ENCODE data around the gene PCGF6. TPM values are rescaled to one million over a fixed set of nuclear protein-coding genes. Genes with fewer than 3 reads are reported as not detected.

PCGF6 gene
- total RNA-seq, 1 experiment from 2014 or later: 19.2 TPM

DNA sequence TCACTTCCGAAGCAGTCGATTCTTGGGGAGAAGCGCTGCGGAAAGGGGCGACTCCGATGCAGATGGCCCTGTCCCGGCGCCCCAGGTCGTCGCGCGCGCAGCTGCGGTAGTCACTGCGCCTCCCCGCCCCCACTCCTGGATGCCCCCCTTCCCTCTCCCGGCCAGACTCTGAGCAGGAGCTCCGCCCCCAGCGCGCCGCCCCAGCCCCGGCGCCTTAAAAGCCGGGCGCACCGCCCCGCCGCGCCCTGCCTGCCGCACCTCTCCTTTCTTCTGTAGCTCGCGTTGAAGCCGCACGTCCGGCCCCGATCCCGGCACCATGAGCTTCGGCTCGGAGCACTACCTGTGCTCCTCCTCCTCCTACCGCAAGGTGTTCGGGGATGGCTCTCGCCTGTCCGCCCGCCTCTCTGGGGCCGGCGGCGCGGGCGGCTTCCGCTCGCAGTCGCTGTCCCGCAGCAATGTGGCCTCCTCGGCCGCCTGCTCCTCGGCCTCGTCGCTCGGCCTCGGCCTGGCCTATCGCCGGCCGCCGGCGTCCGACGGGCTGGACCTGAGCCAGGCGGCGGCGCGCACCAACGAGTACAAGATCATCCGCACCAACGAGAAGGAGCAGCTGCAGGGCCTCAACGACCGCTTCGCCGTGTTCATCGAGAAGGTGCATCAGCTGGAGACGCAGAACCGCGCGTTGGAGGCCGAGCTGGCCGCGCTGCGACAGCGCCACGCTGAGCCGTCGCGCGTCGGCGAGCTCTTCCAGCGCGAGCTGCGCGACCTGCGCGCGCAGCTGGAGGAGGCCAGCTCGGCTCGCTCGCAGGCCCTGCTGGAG lies 73.8 kb downstream of the PCGF6 start, which contains the start of gene INA:
Gene INA (plus strand): TSS at position 243 of the 817 bp plus-strand sequence. CDS start 74 bp downstream, at position 317.
- Mint-ChIP-seq H3K36me3 (no peaks in the 10 kb centered on the region), H3K27ac (no peak within 1 kb of the TSS), H3K27me3 (ENCODE audit: low read depth) (peaks cover 76% of the 10 kb centered on the region), H3K4me1 (peaks cover 34% of the 10 kb centered on the region), H3K4me3 (peak within 1 kb of the TSS; percentile 71), H3K9me3 (no peaks in the 10 kb centered on the region)
- ATAC-seq (peak; percentile 52), DNase-seq (ENCODE audit: low spot score) (peak; percentile 82)
- ChIA-PET POLR2A (interaction anchor here (0.6 to 1.2 kb wide), 6 partner anchors 9 to 359 kb away, joined by 3 to 4 read pairs (median 3); partner anchors contain the start of gene CNNM2), CTCF (interaction anchor here (0.7 to 2.7 kb wide), 15 partner anchors 9 to 564 kb away, joined by 3 to 19 read pairs (median 4); partner anchors contain the start of genes CNNM2 and NT5C2)
- TF ChIP-seq, protein P1, sequence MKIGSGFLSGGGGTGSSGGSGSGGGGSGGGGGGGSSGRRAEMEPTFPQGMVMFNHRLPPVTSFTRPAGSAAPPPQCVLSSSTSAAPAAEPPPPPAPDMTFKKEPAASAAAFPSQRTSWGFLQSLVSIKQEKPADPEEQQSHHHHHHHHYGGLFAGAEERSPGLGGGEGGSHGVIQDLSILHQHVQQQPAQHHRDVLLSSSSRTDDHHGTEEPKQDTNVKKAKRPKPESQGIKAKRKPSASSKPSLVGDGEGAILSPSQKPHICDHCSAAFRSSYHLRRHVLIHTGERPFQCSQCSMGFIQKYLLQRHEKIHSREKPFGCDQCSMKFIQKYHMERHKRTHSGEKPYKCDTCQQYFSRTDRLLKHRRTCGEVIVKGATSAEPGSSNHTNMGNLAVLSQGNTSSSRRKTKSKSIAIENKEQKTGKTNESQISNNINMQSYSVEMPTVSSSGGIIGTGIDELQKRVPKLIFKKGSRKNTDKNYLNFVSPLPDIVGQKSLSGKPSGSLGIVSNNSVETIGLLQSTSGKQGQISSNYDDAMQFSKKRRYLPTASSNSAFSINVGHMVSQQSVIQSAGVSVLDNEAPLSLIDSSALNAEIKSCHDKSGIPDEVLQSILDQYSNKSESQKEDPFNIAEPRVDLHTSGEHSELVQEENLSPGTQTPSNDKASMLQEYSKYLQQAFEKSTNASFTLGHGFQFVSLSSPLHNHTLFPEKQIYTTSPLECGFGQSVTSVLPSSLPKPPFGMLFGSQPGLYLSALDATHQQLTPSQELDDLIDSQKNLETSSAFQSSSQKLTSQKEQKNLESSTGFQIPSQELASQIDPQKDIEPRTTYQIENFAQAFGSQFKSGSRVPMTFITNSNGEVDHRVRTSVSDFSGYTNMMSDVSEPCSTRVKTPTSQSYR (CRISPR knock-in tag; IDR thresholded peaks at IDR 0.05): no peak
- no peak for TF ChIP-seq FOXK1 (CRISPR knock-in tag; IDR thresholded peaks at IDR 0.05)
- TF ChIP-seq MYBL2 (CRISPR knock-in tag; IDR thresholded peaks at IDR 0.05): peak; percentile 65; the same call in 1 of the 2 replicates
- TF ChIP-seq ZNF232 (CRISPR knock-in tag; IDR thresholded peaks at IDR 0.05): peak; percentile 92; the same call in 1 of the 2 replicates
- peak; percentile 65 for TF ChIP-seq TP53 (CRISPR knock-in tag; IDR thresholded peaks at IDR 0.05)
- no peak for TF ChIP-seq KAT7 (CRISPR knock-in tag; IDR thresholded peaks at IDR 0.05; ENCODE audit: borderline replicate concordance)
- TF ChIP-seq NFE2L1 (CRISPR knock-in tag; IDR thresholded peaks at IDR 0.05): 0 out of 2 replicates have a peak, but pooled peaks have one; percentile 8
- TF ChIP-seq, protein P2, sequence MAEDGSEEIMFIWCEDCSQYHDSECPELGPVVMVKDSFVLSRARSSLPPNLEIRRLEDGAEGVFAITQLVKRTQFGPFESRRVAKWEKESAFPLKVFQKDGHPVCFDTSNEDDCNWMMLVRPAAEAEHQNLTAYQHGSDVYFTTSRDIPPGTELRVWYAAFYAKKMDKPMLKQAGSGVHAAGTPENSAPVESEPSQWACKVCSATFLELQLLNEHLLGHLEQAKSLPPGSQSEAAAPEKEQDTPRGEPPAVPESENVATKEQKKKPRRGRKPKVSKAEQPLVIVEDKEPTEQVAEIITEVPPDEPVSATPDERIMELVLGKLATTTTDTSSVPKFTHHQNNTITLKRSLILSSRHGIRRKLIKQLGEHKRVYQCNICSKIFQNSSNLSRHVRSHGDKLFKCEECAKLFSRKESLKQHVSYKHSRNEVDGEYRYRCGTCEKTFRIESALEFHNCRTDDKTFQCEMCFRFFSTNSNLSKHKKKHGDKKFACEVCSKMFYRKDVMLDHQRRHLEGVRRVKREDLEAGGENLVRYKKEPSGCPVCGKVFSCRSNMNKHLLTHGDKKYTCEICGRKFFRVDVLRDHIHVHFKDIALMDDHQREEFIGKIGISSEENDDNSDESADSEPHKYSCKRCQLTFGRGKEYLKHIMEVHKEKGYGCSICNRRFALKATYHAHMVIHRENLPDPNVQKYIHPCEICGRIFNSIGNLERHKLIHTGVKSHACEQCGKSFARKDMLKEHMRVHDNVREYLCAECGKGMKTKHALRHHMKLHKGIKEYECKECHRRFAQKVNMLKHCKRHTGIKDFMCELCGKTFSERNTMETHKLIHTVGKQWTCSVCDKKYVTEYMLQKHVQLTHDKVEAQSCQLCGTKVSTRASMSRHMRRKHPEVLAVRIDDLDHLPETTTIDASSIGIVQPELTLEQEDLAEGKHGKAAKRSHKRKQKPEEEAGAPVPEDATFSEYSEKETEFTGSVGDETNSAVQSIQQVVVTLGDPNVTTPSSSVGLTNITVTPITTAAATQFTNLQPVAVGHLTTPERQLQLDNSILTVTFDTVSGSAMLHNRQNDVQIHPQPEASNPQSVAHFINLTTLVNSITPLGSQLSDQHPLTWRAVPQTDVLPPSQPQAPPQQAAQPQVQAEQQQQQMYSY (CRISPR knock-in tag; IDR thresholded peaks at IDR 0.05): 0 out of 2 replicates have a peak, but pooled peaks have one; percentile 31
- TF ChIP-seq, protein P3, sequence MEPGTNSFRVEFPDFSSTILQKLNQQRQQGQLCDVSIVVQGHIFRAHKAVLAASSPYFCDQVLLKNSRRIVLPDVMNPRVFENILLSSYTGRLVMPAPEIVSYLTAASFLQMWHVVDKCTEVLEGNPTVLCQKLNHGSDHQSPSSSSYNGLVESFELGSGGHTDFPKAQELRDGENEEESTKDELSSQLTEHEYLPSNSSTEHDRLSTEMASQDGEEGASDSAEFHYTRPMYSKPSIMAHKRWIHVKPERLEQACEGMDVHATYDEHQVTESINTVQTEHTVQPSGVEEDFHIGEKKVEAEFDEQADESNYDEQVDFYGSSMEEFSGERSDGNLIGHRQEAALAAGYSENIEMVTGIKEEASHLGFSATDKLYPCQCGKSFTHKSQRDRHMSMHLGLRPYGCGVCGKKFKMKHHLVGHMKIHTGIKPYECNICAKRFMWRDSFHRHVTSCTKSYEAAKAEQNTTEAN (CRISPR knock-in tag; IDR thresholded peaks at IDR 0.05): peak; percentile 92; the same call in 1 of the 2 replicates
- TF ChIP-seq NR2C2 (CRISPR knock-in tag; IDR thresholded peaks at IDR 0.05): 0 out of 2 replicates have a peak, but pooled peaks have one; percentile 5
- TF ChIP-seq ZNF138 (CRISPR knock-in tag; conservative IDR thresholded peaks at IDR 0.05): no peak
- peak; percentile 10; the same call in 1 of the 2 replicates for TF ChIP-seq NR1H2 (CRISPR knock-in tag; IDR thresholded peaks at IDR 0.05)
- no peak for TF ChIP-seq IRF2 (CRISPR knock-in tag; IDR thresholded peaks at IDR 0.05; ENCODE audit: borderline replicate concordance, low read depth)
- TF ChIP-seq, protein P4, sequence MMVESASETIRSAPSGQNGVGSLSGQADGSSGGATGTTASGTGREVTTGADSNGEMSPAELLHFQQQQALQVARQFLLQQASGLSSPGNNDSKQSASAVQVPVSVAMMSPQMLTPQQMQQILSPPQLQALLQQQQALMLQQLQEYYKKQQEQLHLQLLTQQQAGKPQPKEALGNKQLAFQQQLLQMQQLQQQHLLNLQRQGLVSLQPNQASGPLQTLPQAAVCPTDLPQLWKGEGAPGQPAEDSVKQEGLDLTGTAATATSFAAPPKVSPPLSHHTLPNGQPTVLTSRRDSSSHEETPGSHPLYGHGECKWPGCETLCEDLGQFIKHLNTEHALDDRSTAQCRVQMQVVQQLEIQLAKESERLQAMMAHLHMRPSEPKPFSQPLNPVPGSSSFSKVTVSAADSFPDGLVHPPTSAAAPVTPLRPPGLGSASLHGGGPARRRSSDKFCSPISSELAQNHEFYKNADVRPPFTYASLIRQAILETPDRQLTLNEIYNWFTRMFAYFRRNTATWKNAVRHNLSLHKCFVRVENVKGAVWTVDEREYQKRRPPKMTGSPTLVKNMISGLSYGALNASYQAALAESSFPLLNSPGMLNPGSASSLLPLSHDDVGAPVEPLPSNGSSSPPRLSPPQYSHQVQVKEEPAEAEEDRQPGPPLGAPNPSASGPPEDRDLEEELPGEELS (CRISPR knock-in tag; IDR thresholded peaks at IDR 0.05): peak; percentile 92
- TF ChIP-seq NFATC4 (CRISPR knock-in tag; IDR thresholded peaks at IDR 0.05): no peak
- no peak for TF ChIP-seq ZNF416 (CRISPR knock-in tag; IDR thresholded peaks at IDR 0.05)
- TF ChIP-seq GRHL2 (CRISPR knock-in tag; IDR thresholded peaks at IDR 0.05; ENCODE audit: insufficient replicate concordance, severe bottlenecking): no peak
- no peak for TF ChIP-seq ESRRA (CRISPR knock-in tag; IDR thresholded peaks at IDR 0.05; ENCODE audit: borderline replicate concordance)
- TF ChIP-seq, protein P5, sequence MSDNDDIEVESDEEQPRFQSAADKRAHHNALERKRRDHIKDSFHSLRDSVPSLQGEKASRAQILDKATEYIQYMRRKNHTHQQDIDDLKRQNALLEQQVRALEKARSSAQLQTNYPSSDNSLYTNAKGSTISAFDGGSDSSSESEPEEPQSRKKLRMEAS (CRISPR knock-in tag; IDR thresholded peaks at IDR 0.05): 0 out of 2 replicates have a peak, but pooled peaks have one; percentile 13
- no peak for TF ChIP-seq JAZF1 (CRISPR knock-in tag; IDR thresholded peaks at IDR 0.05)
- TF ChIP-seq ZNF396 (CRISPR knock-in tag; IDR thresholded peaks at IDR 0.05; ENCODE audit: borderline replicate concordance): no peak
- TF ChIP-seq, protein P6, sequence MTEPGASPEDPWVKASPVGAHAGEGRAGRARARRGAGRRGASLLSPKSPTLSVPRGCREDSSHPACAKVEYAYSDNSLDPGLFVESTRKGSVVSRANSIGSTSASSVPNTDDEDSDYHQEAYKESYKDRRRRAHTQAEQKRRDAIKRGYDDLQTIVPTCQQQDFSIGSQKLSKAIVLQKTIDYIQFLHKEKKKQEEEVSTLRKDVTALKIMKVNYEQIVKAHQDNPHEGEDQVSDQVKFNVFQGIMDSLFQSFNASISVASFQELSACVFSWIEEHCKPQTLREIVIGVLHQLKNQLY (CRISPR knock-in tag; IDR thresholded peaks at IDR 0.05): no peak; the same call in 1 of the 2 replicates
- TF ChIP-seq ELF4 (CRISPR knock-in tag; IDR thresholded peaks at IDR 0.05; ENCODE audit: low read depth): peak; percentile 84; the same call in 1 of the 2 replicates
- TF ChIP-seq, protein P7, sequence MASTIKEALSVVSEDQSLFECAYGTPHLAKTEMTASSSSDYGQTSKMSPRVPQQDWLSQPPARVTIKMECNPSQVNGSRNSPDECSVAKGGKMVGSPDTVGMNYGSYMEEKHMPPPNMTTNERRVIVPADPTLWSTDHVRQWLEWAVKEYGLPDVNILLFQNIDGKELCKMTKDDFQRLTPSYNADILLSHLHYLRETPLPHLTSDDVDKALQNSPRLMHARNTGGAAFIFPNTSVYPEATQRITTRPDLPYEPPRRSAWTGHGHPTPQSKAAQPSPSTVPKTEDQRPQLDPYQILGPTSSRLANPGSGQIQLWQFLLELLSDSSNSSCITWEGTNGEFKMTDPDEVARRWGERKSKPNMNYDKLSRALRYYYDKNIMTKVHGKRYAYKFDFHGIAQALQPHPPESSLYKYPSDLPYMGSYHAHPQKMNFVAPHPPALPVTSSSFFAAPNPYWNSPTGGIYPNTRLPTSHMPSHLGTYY (CRISPR knock-in tag; IDR thresholded peaks at IDR 0.05): no peak
- no peak for TF ChIP-seq TEAD4 (CRISPR knock-in tag; IDR thresholded peaks at IDR 0.05)
